HG03066 (cell line): ENCODE measurements around the gene NSF.

Source experiments
- ATAC-seq: cut with Tn5 transposase; IDR thresholded peaks from one replicate; pipeline ENCODE4 v1.9.1; 2021; ENCODE audit warnings: low read depth; ENCODE audit not compliant: unreplicated experiment

NSF gene

DNA sequence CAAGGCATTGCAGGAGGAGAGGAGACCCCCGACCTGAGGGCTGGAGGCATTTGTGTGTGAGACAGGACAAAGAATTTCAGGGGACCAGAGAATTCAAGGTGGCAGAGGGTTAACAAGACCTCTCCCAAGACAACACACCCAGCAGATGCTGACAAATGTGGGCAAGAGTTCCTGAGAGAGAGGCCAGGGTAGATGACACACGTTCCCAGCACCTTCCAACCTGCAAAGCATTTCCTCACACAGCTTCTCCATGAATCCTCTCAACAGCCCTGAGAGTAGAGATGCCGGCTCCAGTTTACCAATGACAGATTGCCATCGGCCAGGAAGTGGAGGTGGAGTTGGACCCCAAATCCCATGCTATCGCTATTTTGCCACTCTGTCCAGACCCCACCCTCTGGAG is 203.1 kb downstream of the NSF start:
- no peak for ATAC-seq

DNA sequence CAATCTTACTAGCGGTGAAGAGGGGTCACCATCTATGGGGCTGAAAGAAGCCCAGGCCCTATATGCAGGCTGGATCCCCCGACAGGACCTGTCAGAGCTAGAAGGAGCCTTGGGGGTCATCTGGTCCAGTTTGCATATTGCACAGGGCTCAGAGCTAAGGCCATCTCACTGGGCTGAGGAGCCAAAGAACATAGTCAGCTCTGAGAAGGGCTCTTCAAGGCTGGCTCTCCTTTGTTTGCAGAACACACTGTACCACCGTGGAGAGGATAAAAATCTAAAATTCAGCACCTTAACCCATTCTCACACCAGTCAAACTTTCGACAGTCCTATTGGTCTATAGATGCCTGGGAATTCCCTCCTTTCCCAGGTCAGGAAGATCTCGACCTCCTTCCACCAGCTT is 203.8 kb downstream of the NSF start:
- no peak for ATAC-seq

GRCh38 chr17:46795379-46795952 is 205.0 kb downstream of the NSF start:
- no peak for ATAC-seq

GRCh38 chr17:46796084-46796483 is 205.6 kb downstream of the NSF start:
- ATAC-seq: no peak

- no peak for ATAC-seq
These were observed 206.1 kb downstream of the NSF start for GRCh38 chr17:46796524-46796923.

DNA sequence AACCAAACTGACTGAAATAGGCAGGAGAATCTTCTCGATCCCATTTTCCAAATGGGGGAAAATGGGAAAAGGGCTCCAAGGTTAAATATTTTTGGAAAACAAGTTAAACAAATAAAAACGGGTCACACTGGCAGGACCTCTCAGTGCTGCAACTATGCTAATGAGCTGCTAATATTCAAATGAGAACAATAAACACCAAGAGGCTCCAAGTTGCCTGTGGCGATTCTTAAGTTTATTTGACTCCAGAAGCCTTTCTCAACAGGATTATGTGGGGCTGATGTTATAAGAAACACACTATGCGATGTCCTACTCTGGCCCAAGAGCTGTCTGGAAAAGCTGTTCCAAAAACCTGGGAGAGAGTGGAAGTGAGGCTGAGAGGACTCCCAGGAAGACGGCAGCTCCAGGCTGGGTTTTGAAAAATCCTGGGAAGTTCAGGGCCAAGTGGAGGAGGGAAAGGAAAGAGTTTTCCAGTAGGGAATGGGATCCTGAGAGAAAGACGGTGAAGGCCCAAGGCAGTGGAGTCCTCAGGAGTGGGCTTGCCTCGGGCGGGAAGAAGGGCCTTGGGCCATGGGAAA is 206.6 kb downstream of the NSF start:
- ATAC-seq: no peak

GRCh38 chr17:46800573-46800972 is 210.1 kb downstream of the NSF start:
- no peak for ATAC-seq

DNA sequence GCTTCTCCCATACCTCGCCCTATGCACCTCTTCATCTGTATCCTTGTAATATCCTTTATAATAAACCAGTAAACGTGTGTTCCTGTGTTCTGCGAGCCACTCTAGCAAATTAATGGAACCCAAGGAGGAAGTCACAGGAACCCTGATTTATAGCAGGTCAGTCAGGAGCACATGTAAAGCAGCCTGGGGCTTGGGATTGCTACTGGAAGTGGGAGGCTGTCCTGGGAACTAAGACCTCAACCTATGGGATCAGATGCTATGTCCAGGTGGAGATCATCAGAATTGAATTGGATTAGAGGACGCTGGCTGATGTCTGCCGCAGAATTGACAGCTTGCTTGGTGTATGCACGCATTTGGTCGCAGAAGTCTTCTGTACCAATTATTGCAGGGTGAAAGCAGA is 212.3 kb downstream of the NSF start:
- ATAC-seq: no peak

- no peak for ATAC-seq
These were observed 213.1 kb downstream of the NSF start for GRCh38 chr17:46803544-46803943.

GRCh38 chr17:46805771-46806170 is 215.3 kb downstream of the NSF start:
- no peak for ATAC-seq
